Tibial artery (tissue), 4 donors: ENCODE results near the gene LHFPL2.

Source experiments
- DNase-seq, 2 donors: peaks; one replicate each; pipeline ENCODE4 v3.0.0-alpha.2; 2019
- H3K27ac ChIP-seq, 2 donors: fragments of 200-600 bp; sonication (generic) in 1 of 2; 1 replicate in 1 of 2; 2 replicates in 1 of 2; pipeline ENCODE4 v1.5.1; 2018 to 2019; ENCODE audit warnings: mild to moderate bottlenecking in 1 of 2
- H3K27me3 ChIP-seq, 2 donors: fragments of 200-600 bp; sonication (generic) in 1 of 2; one replicate each; pipeline versions ENCODE4 v1.5.1 to v1.6.0; 2016 to 2019
- H3K36me3 ChIP-seq, 3 donors: fragments of 200-600 bp; sonication (generic) in 2 of 3; one replicate each; pipeline ENCODE4 v1.5.1; 2016 to 2019; ENCODE audit warnings: mild to moderate bottlenecking in 2 of 3
- H3K4me1 ChIP-seq, 4 donors: fragments of 200-600 bp; sonication (generic) in 2 of 4; 1 replicate in 3 of 4; 2 replicates in 1 of 4; pipeline ENCODE4 v1.5.1; 2016 to 2019
- H3K4me3 ChIP-seq, 2 donors: fragments of 200-600 bp; sonication (generic) in 1 of 2; 1 replicate in 1 of 2; 2 replicates in 1 of 2; pipeline ENCODE4 v1.5.1; 2018 to 2019; ENCODE audit warnings: mild to moderate bottlenecking in 2 of 2
- H3K9me3 ChIP-seq, 3 donors: fragments of 200-600 bp; sonication (generic) in 1 of 3; one replicate each; pipeline ENCODE4 v1.5.1; 2016 to 2019
- intact Hi-C: fragments of 100-400 bp; cut with DNase I; formaldehyde crosslinking; loops from one replicate; pipeline ENCODE4 v1.15.0; 2023; ENCODE audit warnings: low total_unique reads
- TF ChIP-seq, protein P1 (sequence below), 2 experiments: fragments of 200-600 bp in 1 of 2; fragments of 450-650 bp in 1 of 2; IDR thresholded peaks; one replicate each; pipeline ENCODE4 v1.5.1; 2017 to 2019; ENCODE audit warnings: antibody characterized with exemption in 2 of 2, mild to moderate bottlenecking in 1 of 2, moderate library complexity in 1 of 2

LHFPL2 gene

DNA sequence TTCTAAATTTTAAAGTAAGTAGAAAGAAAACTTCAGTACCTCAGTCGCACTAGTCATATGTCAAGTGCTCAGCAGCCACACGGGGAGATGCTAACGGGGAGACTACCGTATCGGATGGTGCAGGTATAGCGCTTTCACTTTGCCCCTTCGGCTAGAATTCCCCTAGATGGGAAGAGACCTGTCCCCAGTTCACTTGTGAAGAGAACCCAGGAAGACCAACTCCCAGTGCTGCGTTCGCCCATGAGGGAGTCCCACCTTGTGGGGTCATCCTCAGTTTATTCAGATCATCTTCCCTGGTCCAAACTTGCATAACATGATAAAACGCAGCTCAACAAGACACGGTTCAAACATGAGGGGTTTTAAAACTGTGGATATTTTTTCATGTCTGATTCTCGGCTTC is 87.3 kb downstream of the LHFPL2 start:
- intact Hi-C loops: no loop called here
- Histone ChIP-seq H3K4me1 (peaks cover 0 to 3% (median under 1%) of the 10 kb centered on the region in 4 donors), H3K4me3 (no peak overlapping the region), H3K27me3 (no peaks in the 10 kb centered on the region), H3K27ac (no peak overlapping the region), H3K9me3 (no peaks in the 10 kb centered on the region), H3K36me3 (peaks cover 6 to 14% (median 9%) of the 10 kb centered on the region in 3 donors)
- no peak for DNase-seq
- TF ChIP-seq, protein P1, sequence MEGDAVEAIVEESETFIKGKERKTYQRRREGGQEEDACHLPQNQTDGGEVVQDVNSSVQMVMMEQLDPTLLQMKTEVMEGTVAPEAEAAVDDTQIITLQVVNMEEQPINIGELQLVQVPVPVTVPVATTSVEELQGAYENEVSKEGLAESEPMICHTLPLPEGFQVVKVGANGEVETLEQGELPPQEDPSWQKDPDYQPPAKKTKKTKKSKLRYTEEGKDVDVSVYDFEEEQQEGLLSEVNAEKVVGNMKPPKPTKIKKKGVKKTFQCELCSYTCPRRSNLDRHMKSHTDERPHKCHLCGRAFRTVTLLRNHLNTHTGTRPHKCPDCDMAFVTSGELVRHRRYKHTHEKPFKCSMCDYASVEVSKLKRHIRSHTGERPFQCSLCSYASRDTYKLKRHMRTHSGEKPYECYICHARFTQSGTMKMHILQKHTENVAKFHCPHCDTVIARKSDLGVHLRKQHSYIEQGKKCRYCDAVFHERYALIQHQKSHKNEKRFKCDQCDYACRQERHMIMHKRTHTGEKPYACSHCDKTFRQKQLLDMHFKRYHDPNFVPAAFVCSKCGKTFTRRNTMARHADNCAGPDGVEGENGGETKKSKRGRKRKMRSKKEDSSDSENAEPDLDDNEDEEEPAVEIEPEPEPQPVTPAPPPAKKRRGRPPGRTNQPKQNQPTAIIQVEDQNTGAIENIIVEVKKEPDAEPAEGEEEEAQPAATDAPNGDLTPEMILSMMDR (IDR thresholded peaks at IDR 0.05): no peak

DNA sequence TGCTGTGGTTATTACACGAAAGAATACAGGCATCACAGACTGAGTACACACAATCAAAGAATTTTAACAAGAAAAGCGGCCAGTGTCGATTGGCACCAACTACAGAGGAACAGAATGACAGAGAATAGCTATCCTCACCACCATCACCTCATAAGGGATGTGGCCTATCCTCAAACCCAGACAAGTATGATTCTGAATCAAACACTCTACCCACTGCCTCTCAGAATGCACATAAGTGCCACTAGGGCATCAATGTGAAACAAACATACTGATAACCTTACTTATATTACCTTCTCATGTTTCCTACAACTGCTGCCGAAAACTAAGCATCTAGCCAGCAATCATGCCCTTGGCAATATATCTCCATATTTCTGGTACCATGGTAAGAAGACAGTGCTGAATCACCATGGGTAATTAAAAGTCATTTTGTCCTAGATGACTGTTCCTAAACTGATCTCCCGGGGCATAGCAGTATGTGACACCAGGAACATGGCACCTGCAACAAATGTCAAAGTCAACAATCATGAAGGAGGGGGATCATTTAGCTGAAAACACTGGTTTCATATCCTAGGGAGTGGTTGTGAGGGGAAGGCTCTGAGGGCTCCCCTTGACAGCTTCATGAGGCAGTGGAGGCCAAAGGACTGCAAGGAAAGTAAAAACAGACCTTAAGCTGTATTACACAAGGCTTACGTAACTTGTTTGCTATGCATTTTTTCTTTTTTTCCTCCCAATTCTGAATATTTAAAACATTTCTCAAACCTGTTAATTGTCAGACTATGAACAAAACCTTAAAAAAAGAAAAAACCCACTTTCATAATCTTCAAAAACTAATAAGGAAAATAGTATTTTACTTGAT is 88.3 kb downstream of the LHFPL2 start:
- Histone ChIP-seq H3K27ac (no peak overlapping the region), H3K9me3 (no peaks in the 10 kb centered on the region), H3K36me3 (peaks cover 6 to 14% (median 9%) of the 10 kb centered on the region in 3 donors), H3K4me3 (no peak overlapping the region), H3K4me1 (no peaks in the 10 kb centered on the region), H3K27me3 (no peaks in the 10 kb centered on the region)
- DNase-seq: no peak
- TF ChIP-seq, protein P1 (IDR thresholded peaks at IDR 0.05): no peak
- intact Hi-C loops: no loop called here

DNA sequence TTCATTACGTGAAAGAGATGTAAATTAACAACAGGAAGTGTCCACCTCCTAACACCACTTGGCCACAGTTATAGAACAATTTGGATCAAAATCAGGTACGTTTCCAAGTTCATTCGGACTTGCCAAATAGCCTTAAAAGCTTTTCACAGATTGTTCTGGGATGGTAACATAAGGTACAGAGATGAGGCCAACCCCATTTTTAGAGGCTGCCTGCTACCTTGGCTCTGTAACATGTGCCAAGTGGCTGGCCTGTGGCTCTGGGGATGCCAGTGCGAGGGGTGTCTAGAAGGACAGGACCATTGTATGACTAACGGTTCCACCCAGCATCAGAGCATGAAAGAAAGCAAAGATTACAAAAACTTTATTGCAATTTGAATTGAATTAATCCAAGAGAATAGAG is 91.0 kb downstream of the LHFPL2 start:
- TF ChIP-seq, protein P1 (IDR thresholded peaks at IDR 0.05): no peak
- no peaks in the 10 kb centered on the region for H3K9me3 ChIP-seq
- intact Hi-C loops: no loop called here
- DNase-seq: no peak
- H3K36me3 ChIP-seq: no peaks in the 10 kb centered on the region
- no peak overlapping the region for H3K4me3 ChIP-seq
- H3K27me3 ChIP-seq: no peaks in the 10 kb centered on the region
- H3K27ac ChIP-seq: no peak overlapping the region
- H3K4me1 ChIP-seq: peaks cover 0 to 14% (median 0%) of the 10 kb centered on the region in 4 donors

DNA sequence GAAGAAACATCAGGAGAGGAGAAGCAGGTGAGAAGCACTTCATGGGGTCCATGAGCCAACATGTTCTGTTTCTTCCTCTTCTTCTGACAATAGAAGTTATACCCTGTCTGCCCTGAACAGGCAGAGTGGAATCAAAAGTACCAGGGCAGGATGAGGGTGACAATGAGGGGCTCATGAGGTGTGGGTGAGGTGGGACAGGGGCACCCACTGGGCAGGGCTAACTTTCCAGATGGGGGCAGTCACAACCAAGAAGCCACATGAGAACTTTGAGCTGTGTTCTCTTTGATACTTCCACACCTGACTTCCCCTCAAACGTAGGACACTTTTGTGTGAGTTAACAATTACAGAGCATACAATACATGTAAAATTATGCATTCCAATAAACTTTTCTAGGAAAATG is 92.7 kb downstream of the LHFPL2 start:
- H3K4me1 ChIP-seq: peaks cover 0 to 14% (median 0%) of the 10 kb centered on the region in 4 donors
- no peaks in the 10 kb centered on the region for H3K27me3 ChIP-seq
- DNase-seq: no peak
- H3K9me3 ChIP-seq: no peaks in the 10 kb centered on the region
- intact Hi-C loops: no loop called here
- TF ChIP-seq, protein P1 (IDR thresholded peaks at IDR 0.05): no peak
- no peaks in the 10 kb centered on the region for H3K36me3 ChIP-seq
- no peak overlapping the region for H3K4me3 ChIP-seq
- no peak overlapping the region for H3K27ac ChIP-seq

DNA sequence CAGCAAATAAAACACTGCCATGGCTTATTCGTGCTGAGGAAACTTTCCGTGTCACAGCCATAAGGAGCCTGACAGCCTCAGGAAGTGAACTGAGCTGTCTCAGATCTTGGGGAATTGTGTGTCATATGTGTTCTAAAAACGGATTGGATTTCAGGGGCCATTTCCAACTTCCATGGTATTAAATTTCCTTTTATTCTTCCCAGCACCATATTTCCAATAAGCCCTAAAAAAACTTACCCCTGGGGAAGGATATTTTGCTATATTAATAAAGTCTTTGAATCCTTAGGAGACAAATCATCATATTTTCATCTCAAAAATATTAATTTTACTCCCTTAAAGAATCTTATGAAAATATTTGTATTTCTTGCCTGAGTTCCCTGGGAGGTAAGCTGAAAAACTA is 93.9 kb downstream of the LHFPL2 start:
- Histone ChIP-seq H3K4me3 (no peak overlapping the region), H3K4me1 (peaks cover 0 to 14% (median 0%) of the 10 kb centered on the region in 4 donors), H3K27ac (no peak overlapping the region), H3K36me3 (no peaks in the 10 kb centered on the region), H3K27me3 (no peaks in the 10 kb centered on the region), H3K9me3 (no peaks in the 10 kb centered on the region)
- intact Hi-C loops: no loop called here
- TF ChIP-seq, protein P1 (IDR thresholded peaks at IDR 0.05): no peak
- DNase-seq: no peak
